Measurements from ENCODE around the gene LARP7.

DNA sequence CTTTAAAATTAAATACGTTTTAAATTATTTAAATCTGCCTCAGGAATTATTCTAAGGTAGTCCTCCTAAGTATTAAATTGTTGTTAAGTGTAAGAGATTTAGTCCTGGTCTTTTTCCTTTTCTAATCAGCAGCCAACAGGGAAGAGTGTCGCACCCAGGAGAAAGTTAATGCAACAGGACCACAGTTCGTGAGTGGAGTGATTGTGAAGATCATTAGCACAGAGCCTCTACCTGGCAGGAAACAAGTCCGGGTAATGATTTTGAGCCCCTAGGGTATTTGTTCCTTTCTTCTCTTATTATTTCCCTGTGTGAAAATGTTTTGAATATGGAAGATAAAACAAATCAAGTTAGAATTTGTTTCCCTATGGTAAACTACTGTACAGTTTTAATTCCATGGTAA is 13.4 kb downstream of the LARP7 start:
- TF ChIP-seq, protein P1, sequence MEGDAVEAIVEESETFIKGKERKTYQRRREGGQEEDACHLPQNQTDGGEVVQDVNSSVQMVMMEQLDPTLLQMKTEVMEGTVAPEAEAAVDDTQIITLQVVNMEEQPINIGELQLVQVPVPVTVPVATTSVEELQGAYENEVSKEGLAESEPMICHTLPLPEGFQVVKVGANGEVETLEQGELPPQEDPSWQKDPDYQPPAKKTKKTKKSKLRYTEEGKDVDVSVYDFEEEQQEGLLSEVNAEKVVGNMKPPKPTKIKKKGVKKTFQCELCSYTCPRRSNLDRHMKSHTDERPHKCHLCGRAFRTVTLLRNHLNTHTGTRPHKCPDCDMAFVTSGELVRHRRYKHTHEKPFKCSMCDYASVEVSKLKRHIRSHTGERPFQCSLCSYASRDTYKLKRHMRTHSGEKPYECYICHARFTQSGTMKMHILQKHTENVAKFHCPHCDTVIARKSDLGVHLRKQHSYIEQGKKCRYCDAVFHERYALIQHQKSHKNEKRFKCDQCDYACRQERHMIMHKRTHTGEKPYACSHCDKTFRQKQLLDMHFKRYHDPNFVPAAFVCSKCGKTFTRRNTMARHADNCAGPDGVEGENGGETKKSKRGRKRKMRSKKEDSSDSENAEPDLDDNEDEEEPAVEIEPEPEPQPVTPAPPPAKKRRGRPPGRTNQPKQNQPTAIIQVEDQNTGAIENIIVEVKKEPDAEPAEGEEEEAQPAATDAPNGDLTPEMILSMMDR (IDR thresholded peaks at IDR 0.05), result no peak
- no peak for TF ChIP-seq EZH2 (IDR thresholded peaks at IDR 0.05)
- no peak for TF ChIP-seq EZH2phosphoT487 (IDR thresholded peaks at IDR 0.05)
